Upper lobe of left lung (tissue), 6 donors: ENCODE measurements around the gene LEPROT. TPM values are rescaled to one million over a fixed set of nuclear protein-coding genes. Genes with fewer than 3 reads are reported as not detected.
A peak's percentile ranks its signal among the peaks of the same experiment; 100 is the strongest.

Experiments used
- ATAC-seq, 2 donors: fragments of 200-7000 bp; cut with Tn5 transposase; one replicate each; pipeline ENCODE4 v1.9.1; 2022; ENCODE audit warnings: mild to moderate bottlenecking in 2 of 2, moderate library complexity in 2 of 2; ENCODE audit not compliant: low FRiP score in 2 of 2
- DNase-seq, 2 donors: peaks; one replicate each; pipeline ENCODE4 v3.0.0-alpha.2; 2019 to 2020
- H3K27ac ChIP-seq, 4 donors: fragments of 200-600 bp; sonication (generic); one replicate each; pipeline ENCODE4 v1.5.1; 2016 to 2019
- H3K27me3 ChIP-seq, 4 donors: fragments of 200-600 bp; sonication (generic); one replicate each; pipeline ENCODE4 v1.5.1; 2017 to 2019
- H3K36me3 ChIP-seq, 4 donors: fragments of 200-600 bp; sonication (generic); one replicate each; pipeline ENCODE4 v1.5.1; 2016 to 2019
- H3K4me1 ChIP-seq, 4 donors: fragments of 200-600 bp; sonication (generic); one replicate each; pipeline ENCODE4 v1.5.1; 2018 to 2019
- H3K4me3 ChIP-seq, 4 donors: fragments of 200-600 bp; sonication (generic); one replicate each; pipeline ENCODE4 v1.5.1; 2017 to 2019; ENCODE audit warnings: mild to moderate bottlenecking in 2 of 4, moderate library complexity in 1 of 4
- H3K9me3 ChIP-seq, 4 donors: fragments of 200-600 bp; sonication (generic); one replicate each; pipeline ENCODE4 v1.5.1; 2018 to 2019
- EP300 ChIP-seq, 4 donors: sonication (generic); formaldehyde crosslinking; IDR thresholded peaks; one replicate each; pipeline ENCODE4 v1.5.1; 2017; ENCODE audit warnings: antibody characterized with exemption in 4 of 4, control low read depth in 2 of 4
- POLR2A ChIP-seq, 4 donors: fragments of 450-650 bp; IDR thresholded peaks; one replicate each; pipeline ENCODE4 v1.5.1; 2016 to 2017; ENCODE audit warnings: antibody characterized with exemption in 4 of 4, mild to moderate bottlenecking in 2 of 4
- POLR2AphosphoS5 ChIP-seq, 2 donors: sonication (generic); formaldehyde crosslinking; IDR thresholded peaks; one replicate each; pipeline ENCODE4 v1.5.1; 2017; ENCODE audit warnings: antibody characterized with exemption in 2 of 2
- WGBS, 2 donors: methylation state at CpG; one replicate each; pipeline ENCODE4 v1.1.5; 2017 to 2018; 5-methylcytosine and 5-hydroxymethylcytosine counted together
- total RNA-seq, 6 donors: library from RNA; depleted of rRNA in 4 of 6; stranded (reverse); fragments of >200 nt in 4 of 6; gene quantifications; one replicate each; pipeline versions ENCODE4 v1.1.0 to v1.2.1, GENCODE V29; 2016 to 2021
- TF ChIP-seq, protein P1 (sequence below), 6 experiments: fragments of 450-650 bp in 4 of 6; fragments of 200-600 bp in 2 of 6; sonication (generic) in 2 of 6; IDR thresholded peaks; one replicate each; pipeline ENCODE4 v1.5.1; 2016 to 2019; ENCODE audit warnings: antibody characterized with exemption in 6 of 6
- donor health status: DM: no; HTN: no; CAD: no; lungs with moderate emphysema.
- donor health status: DM: no; HTN: yes; CAD: no; lungs with severe emphysema.

LEPROT gene
- total RNA-seq, 6 donors from 2014 or later, result 28.0 to 120 (median 72.9) TPM

DNA sequence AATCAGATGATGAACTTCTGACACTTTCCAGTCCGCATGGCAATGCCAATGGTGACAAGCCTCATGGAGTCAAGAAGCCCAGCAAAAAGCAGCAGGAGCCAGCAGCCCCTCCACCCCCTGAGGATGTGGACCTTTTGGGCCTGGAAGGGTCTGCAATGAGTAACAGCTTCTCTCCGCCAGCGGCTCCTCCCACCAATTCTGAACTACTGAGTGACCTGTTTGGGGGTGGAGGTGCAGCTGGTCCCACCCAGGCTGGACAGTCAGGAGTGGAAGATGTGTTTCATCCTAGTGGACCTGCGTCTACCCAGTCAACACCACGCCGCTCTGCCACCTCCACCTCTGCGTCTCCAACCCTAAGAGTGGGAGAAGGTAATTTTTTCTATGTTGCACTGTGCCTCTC is 28.0 kb upstream of the LEPROT start:
- ATAC-seq (no peak), DNase-seq (no peak)
- Histone ChIP-seq H3K27ac (no peak overlapping the region), H3K9me3 (no peaks in the 10 kb centered on the region), H3K4me1 (no peaks in the 10 kb centered on the region), H3K36me3 (peaks cover 0 to 6% (median 0%) of the 10 kb centered on the region in 4 donors), H3K4me3 (no peak overlapping the region), H3K27me3 (no peaks in the 10 kb centered on the region)
- WGBS, 2 donors, result 94 to 95% methylated on average over 7 of the region's 7 CpGs
- TF ChIP-seq EP300 (IDR thresholded peaks at IDR 0.05), result no peak
- TF ChIP-seq POLR2A (IDR thresholded peaks at IDR 0.05), result no peak
- no peak for TF ChIP-seq POLR2AphosphoS5 (IDR thresholded peaks at IDR 0.05)

DNA sequence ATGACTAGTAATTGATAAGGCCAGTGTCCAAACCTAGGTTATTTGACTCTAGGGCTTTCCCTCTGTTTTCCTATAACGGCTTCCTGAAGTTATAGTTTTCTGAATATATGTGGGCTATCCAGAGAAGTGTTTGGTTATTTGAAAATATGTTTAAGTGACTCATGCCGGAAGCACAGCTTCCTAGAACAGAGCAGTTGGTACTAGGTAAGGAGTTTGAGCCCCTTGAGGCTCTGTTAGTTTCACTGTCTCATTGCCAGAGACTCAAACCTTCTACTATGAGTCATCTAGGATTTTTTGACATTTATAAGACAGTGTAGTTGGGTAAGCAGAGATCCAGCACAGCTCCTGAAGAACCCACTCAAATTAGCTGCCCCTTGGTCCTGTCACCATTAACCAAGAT is 27.1 kb upstream of the LEPROT start:
- no peak overlapping the region for H3K4me3 ChIP-seq
- TF ChIP-seq, protein P1, sequence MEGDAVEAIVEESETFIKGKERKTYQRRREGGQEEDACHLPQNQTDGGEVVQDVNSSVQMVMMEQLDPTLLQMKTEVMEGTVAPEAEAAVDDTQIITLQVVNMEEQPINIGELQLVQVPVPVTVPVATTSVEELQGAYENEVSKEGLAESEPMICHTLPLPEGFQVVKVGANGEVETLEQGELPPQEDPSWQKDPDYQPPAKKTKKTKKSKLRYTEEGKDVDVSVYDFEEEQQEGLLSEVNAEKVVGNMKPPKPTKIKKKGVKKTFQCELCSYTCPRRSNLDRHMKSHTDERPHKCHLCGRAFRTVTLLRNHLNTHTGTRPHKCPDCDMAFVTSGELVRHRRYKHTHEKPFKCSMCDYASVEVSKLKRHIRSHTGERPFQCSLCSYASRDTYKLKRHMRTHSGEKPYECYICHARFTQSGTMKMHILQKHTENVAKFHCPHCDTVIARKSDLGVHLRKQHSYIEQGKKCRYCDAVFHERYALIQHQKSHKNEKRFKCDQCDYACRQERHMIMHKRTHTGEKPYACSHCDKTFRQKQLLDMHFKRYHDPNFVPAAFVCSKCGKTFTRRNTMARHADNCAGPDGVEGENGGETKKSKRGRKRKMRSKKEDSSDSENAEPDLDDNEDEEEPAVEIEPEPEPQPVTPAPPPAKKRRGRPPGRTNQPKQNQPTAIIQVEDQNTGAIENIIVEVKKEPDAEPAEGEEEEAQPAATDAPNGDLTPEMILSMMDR (IDR thresholded peaks at IDR 0.05), result no peak
- TF ChIP-seq POLR2A (IDR thresholded peaks at IDR 0.05), result no peak
- TF ChIP-seq POLR2AphosphoS5 (IDR thresholded peaks at IDR 0.05), result no peak
- no peak for TF ChIP-seq EP300 (IDR thresholded peaks at IDR 0.05)
- H3K27me3 ChIP-seq, result no peaks in the 10 kb centered on the region
- peaks cover 0 to 6% (median 0%) of the 10 kb centered on the region in 4 donors for H3K36me3 ChIP-seq
- H3K9me3 ChIP-seq, result no peaks in the 10 kb centered on the region
- no peak for DNase-seq
- H3K4me1 ChIP-seq, result no peaks in the 10 kb centered on the region
- 62 to 77% methylated on average over 2 of the region's 2 CpGs for WGBS, 2 donors
- no peak for ATAC-seq
- H3K27ac ChIP-seq, result no peak overlapping the region

DNA sequence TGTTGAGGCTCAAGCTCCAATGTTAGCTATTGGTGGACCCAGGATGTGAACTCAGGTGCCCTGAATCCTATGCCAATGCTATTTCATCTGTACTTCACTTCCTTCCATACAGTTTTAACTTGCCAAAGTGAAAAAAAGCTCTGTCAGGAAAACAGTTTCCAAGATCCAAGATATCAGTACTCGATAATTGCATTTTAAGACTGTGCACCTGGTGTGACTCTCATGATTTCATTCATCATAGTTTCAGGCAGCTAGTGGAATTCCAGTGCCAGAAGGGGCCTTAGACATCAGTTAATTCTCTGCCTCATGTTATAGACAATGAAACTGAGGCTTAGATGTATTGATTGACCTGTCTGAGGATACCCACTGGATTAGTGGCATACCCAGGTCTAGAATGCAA is 26.5 kb upstream of the LEPROT start:
- Histone ChIP-seq H3K27me3 (no peaks in the 10 kb centered on the region), H3K9me3 (no peaks in the 10 kb centered on the region), H3K27ac (no peak overlapping the region), H3K4me3 (no peak overlapping the region), H3K4me1 (no peaks in the 10 kb centered on the region), H3K36me3 (peaks cover 0 to 6% (median 0%) of the 10 kb centered on the region in 4 donors)
- WGBS, 2 donors, result 89 to 92% methylated on average over 1 of the region's 1 CpG
- DNase-seq (no peak), ATAC-seq (no peak)
- TF ChIP-seq EP300 (IDR thresholded peaks at IDR 0.05) (no peak), POLR2A (IDR thresholded peaks at IDR 0.05) (no peak), POLR2AphosphoS5 (IDR thresholded peaks at IDR 0.05) (no peak)
- TF ChIP-seq, protein P1 (IDR thresholded peaks at IDR 0.05), result no peak

DNA sequence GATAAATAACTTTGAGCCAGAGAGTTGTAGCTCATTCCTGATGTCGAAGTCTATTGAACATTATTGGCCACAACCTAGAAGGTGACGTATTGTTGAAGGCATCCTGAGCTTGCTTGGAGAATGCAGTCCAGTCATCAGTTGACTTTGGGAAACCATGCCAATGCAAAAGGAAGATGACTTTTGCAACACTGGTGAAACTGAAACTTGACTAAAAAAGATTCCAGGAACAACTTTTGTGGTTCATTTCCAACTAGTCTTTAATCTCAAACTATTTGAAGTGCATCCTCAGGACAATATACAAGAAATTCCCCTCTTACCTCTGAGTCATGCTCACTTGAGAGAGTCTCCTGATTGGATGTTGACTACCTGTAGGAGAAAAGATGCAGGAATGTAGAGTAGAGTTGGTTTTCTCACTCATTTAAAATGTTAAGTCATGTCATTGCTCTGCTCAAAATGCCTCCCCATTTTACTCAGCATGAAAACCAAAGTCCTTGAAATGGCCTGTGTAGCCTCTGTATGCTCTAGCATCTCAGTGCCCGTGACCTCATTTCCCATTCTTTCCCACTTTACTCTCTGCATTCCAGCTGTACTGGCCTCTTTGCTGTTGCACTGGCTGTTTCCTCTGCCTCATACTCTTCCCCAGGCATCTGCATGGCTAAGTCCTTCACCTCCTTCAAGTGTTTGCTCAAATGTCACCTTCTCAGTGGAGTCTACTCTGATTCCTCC is 24.4 kb upstream of the LEPROT start:
- TF ChIP-seq POLR2AphosphoS5 (IDR thresholded peaks at IDR 0.05), result peak in 1 of 2 donors; percentile 4
- TF ChIP-seq EP300 (IDR thresholded peaks at IDR 0.05), result peak in 1 of 4 donors; percentile 17
- TF ChIP-seq POLR2A (IDR thresholded peaks at IDR 0.05), result no peak
- TF ChIP-seq, protein P1 (IDR thresholded peaks at IDR 0.05), result no peak
- DNase-seq (peak in 1 of 2 donors; percentile 32), ATAC-seq (peak; percentile 14 to 75)
- 67 to 71% methylated on average over 3 of the region's 3 CpGs for WGBS, 2 donors
- H3K9me3 ChIP-seq, result no peaks in the 10 kb centered on the region
- H3K4me1 ChIP-seq, result no peaks in the 10 kb centered on the region
- no peak overlapping the region for H3K4me3 ChIP-seq
- H3K27ac ChIP-seq, result peak overlapping the region in 1 of 4 donors; percentile 15
- H3K36me3 ChIP-seq, result no peaks in the 10 kb centered on the region
- no peaks in the 10 kb centered on the region for H3K27me3 ChIP-seq

DNA sequence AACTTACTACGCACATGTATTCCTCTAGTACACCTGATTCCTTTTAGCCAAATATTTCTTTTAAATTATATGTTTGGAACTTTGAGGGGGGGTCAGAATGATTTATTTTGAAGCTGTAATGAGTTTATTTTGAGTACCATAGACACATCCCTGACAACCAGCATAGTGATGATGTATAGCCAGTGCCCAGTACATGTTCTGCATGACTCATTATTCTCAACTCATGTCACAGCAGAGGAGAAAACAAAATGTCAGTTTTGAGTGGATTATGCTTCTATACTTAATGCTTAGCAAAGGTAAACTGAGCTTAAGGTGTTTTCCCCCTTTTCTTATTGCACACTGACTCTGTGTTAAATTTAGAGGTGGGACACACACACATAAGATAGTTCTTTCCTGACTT is 22.4 kb upstream of the LEPROT start:
- no peak for TF ChIP-seq POLR2A (IDR thresholded peaks at IDR 0.05)
- TF ChIP-seq POLR2AphosphoS5 (IDR thresholded peaks at IDR 0.05), result no peak
- TF ChIP-seq EP300 (IDR thresholded peaks at IDR 0.05), result no peak
- TF ChIP-seq, protein P1 (IDR thresholded peaks at IDR 0.05), result no peak
- ATAC-seq, result no peak

More for the DNA sequence above, 22.4 kb upstream of the LEPROT start:
- no peak for DNase-seq
- Histone ChIP-seq H3K4me3 (no peak overlapping the region), H3K36me3 (peaks cover 0 to 5% (median 0%) of the 10 kb centered on the region in 4 donors), H3K27ac (no peak overlapping the region), H3K27me3 (no peaks in the 10 kb centered on the region), H3K4me1 (no peaks in the 10 kb centered on the region), H3K9me3 (no peaks in the 10 kb centered on the region)
- 97 to 100% methylated on average over 1 of the region's 1 CpG for WGBS, 2 donors
